HG02885 (cell line): ENCODE results near the gene CASP10.
"Not testable (repeated sequence)": the region's sequence is repeated elsewhere in the genome, so short reads cannot be mapped to it uniquely, and the experiment has no call there.

Source experiments
- ATAC-seq: cut with Tn5 transposase; IDR thresholded peaks from one replicate; pipeline ENCODE4 v1.9.1; 2021; ENCODE audit warnings: mild to moderate bottlenecking; ENCODE audit not compliant: unreplicated experiment, poor library complexity

CASP10 gene

GRCh38 chr2:201152999-201153815 is 29.7 kb upstream of the CASP10 start:
- ATAC-seq: no peak

GRCh38 chr2:201154615-201155399 is 28.1 kb upstream of the CASP10 start:
- no peak for ATAC-seq

GRCh38 chr2:201156036-201156435 is 26.9 kb upstream of the CASP10 start:
- no peak for ATAC-seq

- no peak for ATAC-seq
These were observed 26.3 kb upstream of the CASP10 start for GRCh38 chr2:201156640-201157039.

- ATAC-seq: peak; percentile 9
These were observed 25.2 kb upstream of the CASP10 start for GRCh38 chr2:201157694-201158093.

GRCh38 chr2:201158111-201158929 is 24.6 kb upstream of the CASP10 start:
- peak; percentile 96 for ATAC-seq

- ATAC-seq: no peak
These were observed 18.8 kb upstream of the CASP10 start for GRCh38 chr2:201164166-201164565.

GRCh38 chr2:201167546-201167945 is 15.4 kb upstream of the CASP10 start:
- no peak for ATAC-seq

GRCh38 chr2:201168496-201168895 is 14.4 kb upstream of the CASP10 start:
- not testable (repeated sequence) for ATAC-seq

- ATAC-seq: no peak
These were observed 11.6 kb upstream of the CASP10 start for GRCh38 chr2:201171259-201171814.

- ATAC-seq: no peak
These were observed 10.7 kb upstream of the CASP10 start for GRCh38 chr2:201172279-201172678.

- ATAC-seq: no peak
These were observed 8.3 kb upstream of the CASP10 start for GRCh38 chr2:201174687-201175086.

- ATAC-seq: no peak
These were observed 6.9 kb upstream of the CASP10 start for GRCh38 chr2:201176081-201176481.

- no peak for ATAC-seq
These were observed 2.9 kb upstream of the CASP10 start for GRCh38 chr2:201180010-201180409.

GRCh38 chr2:201183365-201183727 is 405 bp downstream of the CASP10 start:
- no peak for ATAC-seq

- not testable (repeated sequence) for ATAC-seq
These were observed 894 bp downstream of the CASP10 start for GRCh38 chr2:201183835-201184234.

GRCh38 chr2:201184248-201184647 is 1.3 kb downstream of the CASP10 start:
- not testable (repeated sequence) for ATAC-seq

- ATAC-seq: no peak
These were observed 2.9 kb downstream of the CASP10 start for GRCh38 chr2:201185863-201186262.

GRCh38 chr2:201186982-201187381 is 4.0 kb downstream of the CASP10 start:
- ATAC-seq: no peak

GRCh38 chr2:201188449-201188848 is 5.5 kb downstream of the CASP10 start:
- no peak for ATAC-seq
